CD4-positive, alpha-beta T cell treated with Interleukin-17A for 4 hours (primary cell): ENCODE measurements around the gene TAF5L.
"Not testable (repeated sequence)": the region's sequence is repeated elsewhere in the genome, so short reads cannot be mapped to it uniquely, and the experiment has no call there.

Source experiments
- DNase-seq: peaks from one replicate; pipeline ENCODE4 v3.0.0-alpha.2; 2020; ENCODE audit warnings: mixed read lengths

TAF5L gene

GRCh38 chr1:229641306-229641705 is 15.4 kb upstream of the TAF5L start:
- DNase-seq, result no peak

GRCh38 chr1:229640455-229640854 is 14.5 kb upstream of the TAF5L start:
- no peak for DNase-seq

GRCh38 chr1:229637746-229638145 is 11.8 kb upstream of the TAF5L start:
- no peak for DNase-seq

- no peak for DNase-seq
Observed at GRCh38 chr1:229636042-229636441, 10.1 kb upstream of the TAF5L start.

GRCh38 chr1:229631966-229632365 is 6.0 kb upstream of the TAF5L start:
- DNase-seq, result no peak

- no peak for DNase-seq
Observed at GRCh38 chr1:229631148-229631547, 5.2 kb upstream of the TAF5L start.

- DNase-seq, result no peak
Observed at GRCh38 chr1:229629261-229629660, 3.3 kb upstream of the TAF5L start.

GRCh38 chr1:229627003-229627402 is 1.1 kb upstream of the TAF5L start:
- DNase-seq, result no peak

GRCh38 chr1:229625071-229625914 is 629 bp downstream of the TAF5L start:
- DNase-seq, result peak; percentile 71

GRCh38 chr1:229624521-229625070 is 1.3 kb downstream of the TAF5L start:
- DNase-seq, result no peak

- no peak for DNase-seq
Observed at GRCh38 chr1:229623838-229624237, 2.1 kb downstream of the TAF5L start.

GRCh38 chr1:229623225-229623624 is 2.7 kb downstream of the TAF5L start:
- no peak for DNase-seq

- DNase-seq, result not testable (repeated sequence)
Observed at GRCh38 chr1:229622641-229623120, 3.2 kb downstream of the TAF5L start.

GRCh38 chr1:229621663-229622062 is 4.3 kb downstream of the TAF5L start:
- no peak for DNase-seq

- DNase-seq, result no peak
Observed at GRCh38 chr1:229620876-229621275, 5.0 kb downstream of the TAF5L start.

- no peak for DNase-seq
Observed at GRCh38 chr1:229619614-229620013, 6.3 kb downstream of the TAF5L start.

GRCh38 chr1:229619002-229619401 is 6.9 kb downstream of the TAF5L start:
- no peak for DNase-seq

GRCh38 chr1:229617351-229618100 is 8.4 kb downstream of the TAF5L start:
- DNase-seq, result no peak

- no peak for DNase-seq
Observed at GRCh38 chr1:229614701-229615100, 11.2 kb downstream of the TAF5L start.

- DNase-seq, result no peak
Observed at GRCh38 chr1:229613938-229614337, 12.0 kb downstream of the TAF5L start.

GRCh38 chr1:229608590-229608989 is 17.3 kb downstream of the TAF5L start:
- no peak for DNase-seq

- DNase-seq, result no peak
Observed at GRCh38 chr1:229607370-229607769, 18.6 kb downstream of the TAF5L start.

GRCh38 chr1:229603371-229604005 is 22.4 kb downstream of the TAF5L start:
- no peak for DNase-seq
